DOHH2 (cell line): ENCODE results near the gene RBBP8NL.

ENCODE experiments used
- EZH2phosphoT487 ChIP-seq: fragments of 200-600 bp; sonication (generic); IDR thresholded peaks from 2 replicates; pipeline ENCODE4 v1.6.1; 2017; ENCODE audit warnings: borderline replicate concordance, mild to moderate bottlenecking, antibody characterized with exemption, low read length, moderate library complexity, mixed read lengths
- TF ChIP-seq, protein P1 (sequence below): fragments of 200-600 bp; sonication (generic); IDR thresholded peaks from one replicate; pipeline ENCODE4 v1.5.1; 2014; ENCODE audit warnings: antibody characterized with exemption, mild to moderate bottlenecking, low read depth, low read length; ENCODE audit not compliant: poor library complexity, severe bottlenecking

DNA sequence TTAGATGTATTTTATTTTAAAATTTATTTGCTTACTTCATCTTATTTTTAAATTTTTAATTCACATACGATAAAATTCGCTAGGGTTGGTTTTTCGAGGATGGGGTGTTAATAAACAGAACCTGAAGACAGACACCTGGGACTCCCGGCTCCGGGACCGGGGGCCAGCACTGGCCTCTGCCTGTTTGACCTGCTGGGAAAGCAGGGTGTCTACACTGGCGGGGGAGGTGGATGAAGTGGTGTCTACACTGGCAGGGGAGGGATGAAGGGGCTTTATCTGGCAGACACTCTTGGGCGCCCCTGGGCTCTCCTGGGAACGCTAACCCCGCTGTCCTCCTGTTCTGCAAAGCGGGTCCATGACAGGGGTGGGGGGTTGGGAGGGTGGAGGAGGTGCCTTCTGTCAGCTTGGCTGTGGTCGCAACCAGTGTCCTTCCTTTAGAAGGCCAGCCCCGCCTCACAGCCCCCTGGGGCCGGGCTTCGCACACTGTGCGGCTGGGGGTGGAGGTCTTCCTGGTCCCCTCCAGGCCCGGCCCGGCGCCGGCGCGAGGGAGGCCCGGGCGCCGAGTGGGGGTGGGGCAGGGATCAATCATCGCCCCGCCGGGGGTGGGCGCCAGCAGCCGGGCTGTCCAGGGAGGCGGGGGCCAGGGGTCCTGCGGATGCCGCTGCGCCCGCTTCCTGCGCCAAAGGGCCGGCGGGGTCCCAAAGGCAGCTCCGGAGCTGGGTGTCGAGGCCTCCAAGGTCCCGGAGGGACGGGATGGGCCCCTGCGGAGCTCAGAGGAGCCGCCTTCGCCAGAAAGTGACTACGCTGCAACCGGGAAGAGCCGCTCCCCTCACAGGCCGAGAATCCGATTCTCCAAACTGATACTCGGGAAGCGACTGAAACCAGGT lies 46.6 kb upstream of the RBBP8NL start:
- TF ChIP-seq, protein P1, sequence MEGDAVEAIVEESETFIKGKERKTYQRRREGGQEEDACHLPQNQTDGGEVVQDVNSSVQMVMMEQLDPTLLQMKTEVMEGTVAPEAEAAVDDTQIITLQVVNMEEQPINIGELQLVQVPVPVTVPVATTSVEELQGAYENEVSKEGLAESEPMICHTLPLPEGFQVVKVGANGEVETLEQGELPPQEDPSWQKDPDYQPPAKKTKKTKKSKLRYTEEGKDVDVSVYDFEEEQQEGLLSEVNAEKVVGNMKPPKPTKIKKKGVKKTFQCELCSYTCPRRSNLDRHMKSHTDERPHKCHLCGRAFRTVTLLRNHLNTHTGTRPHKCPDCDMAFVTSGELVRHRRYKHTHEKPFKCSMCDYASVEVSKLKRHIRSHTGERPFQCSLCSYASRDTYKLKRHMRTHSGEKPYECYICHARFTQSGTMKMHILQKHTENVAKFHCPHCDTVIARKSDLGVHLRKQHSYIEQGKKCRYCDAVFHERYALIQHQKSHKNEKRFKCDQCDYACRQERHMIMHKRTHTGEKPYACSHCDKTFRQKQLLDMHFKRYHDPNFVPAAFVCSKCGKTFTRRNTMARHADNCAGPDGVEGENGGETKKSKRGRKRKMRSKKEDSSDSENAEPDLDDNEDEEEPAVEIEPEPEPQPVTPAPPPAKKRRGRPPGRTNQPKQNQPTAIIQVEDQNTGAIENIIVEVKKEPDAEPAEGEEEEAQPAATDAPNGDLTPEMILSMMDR = no peak
- TF ChIP-seq EZH2phosphoT487 = no peak
